Measurements from ENCODE around the gene PATJ. TPM values are rescaled to one million over a fixed set of nuclear protein-coding genes. Genes with fewer than 3 reads are reported as not detected.
"Not testable (repeated sequence)": the region's sequence is repeated elsewhere in the genome, so short reads cannot be mapped to it uniquely, and the experiment has no call there.

The PATJ gene
- total and polyA plus RNA-seq, 10 donors: 2.3 to 32.2 (median 17.7) TPM

DNA sequence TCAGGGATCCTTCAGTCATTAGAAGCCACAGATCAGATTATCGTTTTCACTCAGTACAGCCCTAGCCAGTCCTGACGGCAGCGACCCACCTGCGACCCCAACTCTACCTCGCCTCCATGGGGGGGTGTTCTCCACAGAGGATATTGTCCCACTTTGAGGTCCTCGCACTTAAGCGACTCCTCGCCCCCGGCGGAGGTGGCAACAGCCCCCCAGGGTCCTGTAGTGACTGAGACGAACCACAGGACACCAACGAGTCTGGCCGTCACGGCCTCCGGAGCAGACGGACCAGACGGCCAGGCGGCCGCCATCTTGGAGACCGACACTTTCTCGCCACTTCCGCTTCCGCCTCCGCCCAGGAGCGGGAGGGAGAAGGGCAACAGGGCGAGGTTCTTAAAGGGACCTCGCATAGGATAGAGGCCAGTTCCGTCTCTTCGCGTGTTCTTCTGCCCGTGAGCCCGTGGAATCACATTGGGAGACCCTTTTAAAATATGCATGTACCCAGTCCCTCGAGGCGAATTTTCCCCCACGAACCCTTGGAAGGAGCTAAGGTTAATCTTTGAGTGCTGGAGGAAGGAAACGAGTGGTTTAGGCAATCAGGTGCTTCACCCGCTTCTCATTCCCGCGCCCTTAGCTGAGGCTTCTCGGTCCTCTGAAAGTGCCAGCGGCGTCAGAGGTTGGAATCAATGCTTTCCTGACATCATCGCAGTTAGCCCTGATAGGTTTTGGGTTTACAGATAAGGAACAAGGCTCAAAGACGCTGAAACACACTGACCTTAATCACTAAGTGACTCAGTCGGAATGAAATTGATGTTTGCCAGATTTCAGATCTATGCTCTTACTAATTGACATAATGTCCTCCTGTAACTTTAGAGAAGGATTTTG is 17.2 kb upstream of the PATJ start, which contains the start of gene TM2D1:
Gene TM2D1 (minus strand): TSS at position 329 of the 882 bp plus-strand sequence. CDS start 21 bp downstream, at position 308.
- H3K27me3 ChIP-seq (replicated peaks in 1 of 7): no peaks in the 10 kb centered on the region
- H3K36me3 ChIP-seq: peaks cover 0 to 20% (median 8%) of the 10 kb centered on the region in 6 donors
- H3K4me3 ChIP-seq: peak within 1 kb of the TSS; percentile 70 to 96 (median 86)
- intact Hi-C loops (cut with DNase I; ENCODE audit: low total_unique reads): no loop called here
- H3K4me1 ChIP-seq: peaks cover 13 to 56% (median 35%) of the 10 kb centered on the region in 6 donors
- H3K27ac ChIP-seq: peak within 1 kb of the TSS; percentile 80 to 97 (median 93)
- H3K9me3 ChIP-seq: no peaks in the 10 kb centered on the region
- DNase-seq: peak; percentile 98
- peak; percentile 96 to 97 (median 96) for TF ChIP-seq POLR2AphosphoS5 (IDR thresholded peaks at IDR 0.05)
- peak; percentile 52 to 74 (median 74) for TF ChIP-seq POLR2A (IDR thresholded peaks at IDR 0.05)
- TF ChIP-seq CTCF (IDR thresholded peaks at IDR 0.05 in 8 of 11, conservative IDR thresholded peaks at IDR 0.05 in 3 of 11): no peak
- WGBS, 5 donors: 0 to 1% (median 1%) methylated on average over 41 to 45 of the region's 45 CpGs

DNA sequence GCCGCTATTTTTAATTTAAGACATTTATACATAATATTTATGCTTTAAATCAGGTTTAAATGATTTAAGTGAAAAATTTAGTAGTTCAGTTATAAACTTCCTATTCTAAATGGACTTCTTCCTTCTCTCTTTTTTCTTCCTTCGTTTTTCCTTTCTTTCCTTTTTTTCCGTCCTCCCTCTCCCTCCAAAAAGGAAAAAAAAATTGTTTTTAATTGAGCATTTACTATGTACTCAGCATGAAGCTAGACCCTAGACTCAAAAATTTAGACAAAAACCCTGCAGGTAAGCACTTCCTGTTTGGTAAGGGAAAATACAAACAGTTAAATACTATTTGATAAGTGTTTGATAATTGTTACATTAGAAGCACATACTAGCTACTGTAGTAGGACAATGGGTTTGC is 14.7 kb upstream of the PATJ start:
- no peak for TF ChIP-seq POLR2AphosphoS5 (IDR thresholded peaks at IDR 0.05)
- TF ChIP-seq CTCF (IDR thresholded peaks at IDR 0.05 in 8 of 11, conservative IDR thresholded peaks at IDR 0.05 in 3 of 11): no peak
- TF ChIP-seq POLR2A (IDR thresholded peaks at IDR 0.05): no peak
- Histone ChIP-seq H3K4me1 (peaks cover 13 to 36% (median 26%) of the 10 kb centered on the region in 6 donors), H3K9me3 (no peaks in the 10 kb centered on the region), H3K4me3 (no peak overlapping the region), H3K27ac (no peak overlapping the region), H3K36me3 (peaks cover 0 to 3% (median 0%) of the 10 kb centered on the region in 6 donors), H3K27me3 (replicated peaks in 1 of 7) (no peaks in the 10 kb centered on the region)
- 69 to 84% (median 70%) methylated on average over 3 of the region's 3 CpGs for WGBS, 5 donors
- DNase-seq: no peak
- intact Hi-C loops (cut with DNase I; ENCODE audit: low total_unique reads): no loop called here

GRCh38 chr1:61730679-61731078 is 11.6 kb upstream of the PATJ start:
- H3K4me1 ChIP-seq: peaks cover 0 to 24% (median 5%) of the 10 kb centered on the region in 6 donors
- DNase-seq; H3K27me3 ChIP-seq (replicated peaks in 1 of 7); H3K4me3 ChIP-seq; H3K36me3 ChIP-seq; intact Hi-C loops (cut with DNase I; ENCODE audit: low total_unique reads); H3K9me3 ChIP-seq; H3K27ac ChIP-seq: not testable (repeated sequence)
- WGBS, 5 donors: 0 to 60% (median 39%) methylated on average over 1 of the region's 1 CpG

GRCh38 chr1:61732726-61733125 is 9.6 kb upstream of the PATJ start:
- Histone ChIP-seq H3K36me3 (no peaks in the 10 kb centered on the region), H3K4me3 (no peak overlapping the region), H3K4me1 (peaks cover 0 to 16% (median 0%) of the 10 kb centered on the region in 6 donors), H3K27me3 (replicated peaks in 1 of 7) (no peaks in the 10 kb centered on the region), H3K27ac (no peak overlapping the region), H3K9me3 (no peaks in the 10 kb centered on the region)
- no peak for DNase-seq
- intact Hi-C loops (cut with DNase I; ENCODE audit: low total_unique reads): no loop called here
- 48 to 58% (median 53%) methylated on average over 3 of the region's 3 CpGs for WGBS, 5 donors
- TF ChIP-seq POLR2A (IDR thresholded peaks at IDR 0.05): no peak
- no peak for TF ChIP-seq POLR2AphosphoS5 (IDR thresholded peaks at IDR 0.05)
- TF ChIP-seq CTCF (IDR thresholded peaks at IDR 0.05 in 8 of 11, conservative IDR thresholded peaks at IDR 0.05 in 3 of 11): no peak
